Coronary artery (tissue), 2 donors: Measurements from ENCODE around the gene APBB1IP.

Source experiments
- DNase-seq: peaks from one replicate; pipeline ENCODE4 v3.0.0-alpha.2; 2017; ENCODE audit warnings: low spot score
- H3K27ac ChIP-seq, 2 donors: fragments of 200-600 bp; sonication (generic); one replicate each; pipeline ENCODE4 v1.5.1; 2016 to 2019
- H3K4me3 ChIP-seq: fragments of 200-600 bp; sonication (generic); 2 replicates; pipeline ENCODE4 v1.5.1; 2016; ENCODE audit warnings: mild to moderate bottlenecking, moderate library complexity
- CTCF ChIP-seq: fragments of 200-600 bp; sonication (generic); IDR thresholded peaks from one replicate; pipeline ENCODE4 v1.5.1; 2019; ENCODE audit warnings: antibody characterized with exemption

The APBB1IP gene

GRCh38 chr10:26543567-26544306 is 105.6 kb downstream of the APBB1IP start:
- no peak for TF ChIP-seq CTCF
- Histone ChIP-seq H3K27ac (no peak overlapping the region), H3K4me3 (no peak overlapping the region)
- DNase-seq = no peak

GRCh38 chr10:26544932-26545331 is 106.8 kb downstream of the APBB1IP start:
- TF ChIP-seq CTCF = no peak
- no peak overlapping the region for H3K4me3 ChIP-seq
- no peak overlapping the region for H3K27ac ChIP-seq
- DNase-seq = no peak

GRCh38 chr10:26550774-26551526 is 112.8 kb downstream of the APBB1IP start:
- Histone ChIP-seq H3K4me3 (no peak overlapping the region), H3K27ac (no peak overlapping the region)
- TF ChIP-seq CTCF = no peak
- no peak for DNase-seq

GRCh38 chr10:26554246-26554645 is 116.1 kb downstream of the APBB1IP start:
- DNase-seq = no peak
- Histone ChIP-seq H3K27ac (no peak overlapping the region), H3K4me3 (no peak overlapping the region)
- TF ChIP-seq CTCF = no peak

GRCh38 chr10:26555719-26556368 is 117.7 kb downstream of the APBB1IP start:
- Histone ChIP-seq H3K27ac (peak overlapping the region in 1 of 2 donors; percentile 54), H3K4me3 (no peak overlapping the region)
- DNase-seq = no peak
- no peak for TF ChIP-seq CTCF

DNA sequence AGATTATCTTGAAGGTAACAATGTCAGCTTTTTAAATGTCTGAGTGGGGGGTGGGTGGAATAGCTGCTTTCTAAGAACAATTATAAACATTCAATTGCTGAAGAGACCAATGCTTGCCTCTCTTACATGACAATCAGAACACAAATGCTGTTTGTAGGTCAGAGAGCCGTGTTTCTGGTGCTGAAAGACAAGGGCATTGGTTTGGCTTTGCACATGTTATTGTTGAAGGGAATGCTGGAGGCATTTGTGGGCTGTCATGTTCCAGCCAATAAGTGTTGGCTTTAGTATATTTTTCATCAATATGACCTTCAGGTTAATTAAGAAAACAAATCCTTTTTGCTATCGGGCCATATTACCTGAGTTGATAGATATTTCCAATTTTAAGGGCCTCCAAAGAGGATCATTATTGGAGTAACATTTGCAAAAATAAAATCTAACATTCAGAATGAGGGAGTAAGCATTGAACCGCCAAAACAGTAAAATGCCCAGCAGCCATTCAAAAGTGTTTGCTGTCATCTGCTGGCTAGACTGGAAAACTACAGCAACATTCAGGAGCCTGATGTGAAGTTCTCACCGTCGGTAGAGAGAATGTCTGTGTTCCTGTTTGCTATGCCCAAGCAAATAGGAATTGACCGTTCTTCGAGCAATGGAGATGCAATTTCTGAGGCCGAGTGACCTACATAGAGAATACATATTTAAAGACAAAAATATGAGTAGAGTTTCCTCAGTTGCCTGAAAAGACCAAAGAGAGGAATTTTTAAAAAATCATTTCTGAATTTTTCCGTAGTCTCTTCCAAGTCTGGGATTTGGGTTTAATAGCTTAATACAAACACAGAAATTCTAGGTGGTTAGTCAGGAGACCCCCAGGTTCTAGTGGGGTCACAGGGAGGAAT is 118.9 kb downstream of the APBB1IP start:
- Histone ChIP-seq H3K27ac (no peak overlapping the region), H3K4me3 (peak overlapping the region; percentile 37)
- DNase-seq = no peak
- TF ChIP-seq CTCF = peak; percentile 79
